Choroid plexus epithelial cell (primary cell): ENCODE data around the gene LGR5.
A peak's percentile ranks its signal among the peaks of the same experiment; 100 is the strongest.

Experiments used
- DNase-seq: peaks from one replicate; pipeline ENCODE4 v3.0.0-alpha.2; 2010; ENCODE audit warnings: low read depth
- H3K4me3 ChIP-seq: 2 replicates; pipeline ENCODE4 v1.5.1; 2011; ENCODE audit warnings: low read depth, mild to moderate bottlenecking, control low read depth, low read length, moderate library complexity
- TF ChIP-seq, protein P1 (sequence below): conservative IDR thresholded peaks from 2 replicates; pipeline ENCODE4 v1.5.1; 2011; ENCODE audit warnings: low read depth, mild to moderate bottlenecking, control low read depth, inconsistent platforms, low read length, moderate library complexity

LGR5 gene

DNA sequence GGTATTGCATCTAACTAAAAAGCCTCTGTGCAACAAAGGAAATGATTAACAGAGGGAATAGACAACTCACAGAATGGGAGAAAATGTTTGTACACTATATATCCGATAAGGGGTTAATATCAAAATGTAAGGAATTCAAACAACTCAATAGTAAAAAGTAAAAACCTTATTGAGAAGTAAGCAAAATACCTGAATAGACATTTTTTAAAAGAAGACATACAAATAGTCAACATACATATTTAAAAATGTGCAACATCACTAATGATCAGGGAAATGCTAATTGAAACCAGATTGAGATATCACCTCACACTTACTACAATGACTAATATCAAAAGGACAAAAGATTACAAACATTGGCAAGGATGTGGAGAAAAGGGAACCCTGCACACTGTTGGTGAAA is 31.9 kb upstream of the LGR5 start:
- TF ChIP-seq, protein P1, sequence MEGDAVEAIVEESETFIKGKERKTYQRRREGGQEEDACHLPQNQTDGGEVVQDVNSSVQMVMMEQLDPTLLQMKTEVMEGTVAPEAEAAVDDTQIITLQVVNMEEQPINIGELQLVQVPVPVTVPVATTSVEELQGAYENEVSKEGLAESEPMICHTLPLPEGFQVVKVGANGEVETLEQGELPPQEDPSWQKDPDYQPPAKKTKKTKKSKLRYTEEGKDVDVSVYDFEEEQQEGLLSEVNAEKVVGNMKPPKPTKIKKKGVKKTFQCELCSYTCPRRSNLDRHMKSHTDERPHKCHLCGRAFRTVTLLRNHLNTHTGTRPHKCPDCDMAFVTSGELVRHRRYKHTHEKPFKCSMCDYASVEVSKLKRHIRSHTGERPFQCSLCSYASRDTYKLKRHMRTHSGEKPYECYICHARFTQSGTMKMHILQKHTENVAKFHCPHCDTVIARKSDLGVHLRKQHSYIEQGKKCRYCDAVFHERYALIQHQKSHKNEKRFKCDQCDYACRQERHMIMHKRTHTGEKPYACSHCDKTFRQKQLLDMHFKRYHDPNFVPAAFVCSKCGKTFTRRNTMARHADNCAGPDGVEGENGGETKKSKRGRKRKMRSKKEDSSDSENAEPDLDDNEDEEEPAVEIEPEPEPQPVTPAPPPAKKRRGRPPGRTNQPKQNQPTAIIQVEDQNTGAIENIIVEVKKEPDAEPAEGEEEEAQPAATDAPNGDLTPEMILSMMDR: no peak
- no peak overlapping the region for H3K4me3 ChIP-seq
- DNase-seq: no peak

DNA sequence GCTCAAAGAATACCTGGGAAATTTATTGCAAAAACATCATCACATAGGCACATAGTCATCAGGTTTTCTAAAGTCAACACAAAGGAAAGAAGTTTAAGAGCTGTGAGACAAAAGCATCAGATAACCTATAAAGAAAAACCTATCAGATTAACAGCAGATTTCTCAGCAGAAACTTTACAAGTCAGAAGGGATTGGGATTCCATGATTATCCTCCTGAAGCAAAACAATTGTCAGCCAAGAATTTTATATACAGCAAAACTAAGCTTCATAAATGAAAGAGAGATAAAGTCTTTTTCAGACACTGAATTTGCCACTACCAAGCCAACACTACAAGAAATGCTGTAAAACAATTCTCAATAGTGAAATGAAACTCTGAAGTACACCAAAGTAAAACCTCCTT is 28.8 kb upstream of the LGR5 start:
- H3K4me3 ChIP-seq: no peak overlapping the region
- TF ChIP-seq, protein P1: no peak
- no peak for DNase-seq

DNA sequence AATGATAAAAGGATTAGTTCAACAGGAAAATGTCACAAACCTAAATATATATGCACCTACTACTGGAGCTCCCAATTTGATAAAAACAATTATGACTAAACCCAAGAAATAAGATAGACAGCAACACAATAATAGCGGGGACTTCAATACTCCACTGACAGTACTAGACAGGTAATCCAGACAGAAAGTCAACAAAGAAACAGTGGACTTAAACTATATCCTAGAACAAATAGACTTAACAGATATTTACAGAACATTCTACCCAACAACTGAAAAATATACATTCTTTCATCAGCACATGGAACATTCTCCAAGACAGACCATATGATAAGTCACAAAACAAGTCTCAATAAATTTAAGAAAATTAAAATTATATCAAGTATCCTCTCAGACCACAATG is 28.0 kb upstream of the LGR5 start:
- no peak for DNase-seq
- TF ChIP-seq, protein P1: no peak
- no peak overlapping the region for H3K4me3 ChIP-seq

DNA sequence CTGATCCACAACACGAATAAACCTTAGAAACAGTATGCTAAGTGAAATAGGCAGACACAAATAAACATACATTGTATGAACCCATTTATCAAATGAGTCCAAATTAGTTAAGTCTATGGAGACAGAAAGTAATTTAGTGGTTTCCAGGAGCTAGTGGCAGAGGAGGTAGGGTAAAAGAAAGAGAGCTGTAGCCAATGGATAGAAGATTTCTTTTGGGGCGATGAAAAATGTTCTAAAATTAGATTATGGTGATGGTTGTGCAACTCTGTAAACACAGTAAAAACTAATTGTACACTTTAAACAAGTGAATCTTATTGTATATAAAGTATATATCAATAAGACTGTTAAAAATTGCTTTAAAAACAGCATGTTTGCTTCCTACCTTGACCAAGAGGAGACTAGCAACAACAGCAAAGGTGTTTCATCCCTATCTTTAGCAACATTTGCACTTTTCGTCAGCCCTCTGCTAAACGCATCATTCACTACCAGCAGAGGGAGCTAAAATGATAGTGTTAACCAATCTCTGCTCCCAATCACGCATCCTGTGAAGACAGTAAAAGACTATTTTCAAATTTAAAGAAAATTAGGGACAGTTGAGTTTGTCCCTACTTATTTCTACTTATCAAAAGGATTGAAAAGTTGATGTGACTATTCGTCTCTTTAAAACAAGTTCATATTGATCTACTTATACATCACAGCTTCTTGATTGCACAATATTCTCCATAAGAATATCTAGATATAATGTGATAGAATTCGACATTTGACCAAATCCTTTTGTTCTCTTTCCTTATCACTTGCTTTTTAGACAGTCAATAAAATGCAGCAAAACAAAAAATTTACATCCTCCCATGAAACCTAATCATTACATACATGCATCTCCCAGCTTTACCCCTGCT is 24.0 kb upstream of the LGR5 start:
- peak; percentile 77 for DNase-seq
- no peak overlapping the region for H3K4me3 ChIP-seq
- TF ChIP-seq, protein P1: peak; percentile 87

DNA sequence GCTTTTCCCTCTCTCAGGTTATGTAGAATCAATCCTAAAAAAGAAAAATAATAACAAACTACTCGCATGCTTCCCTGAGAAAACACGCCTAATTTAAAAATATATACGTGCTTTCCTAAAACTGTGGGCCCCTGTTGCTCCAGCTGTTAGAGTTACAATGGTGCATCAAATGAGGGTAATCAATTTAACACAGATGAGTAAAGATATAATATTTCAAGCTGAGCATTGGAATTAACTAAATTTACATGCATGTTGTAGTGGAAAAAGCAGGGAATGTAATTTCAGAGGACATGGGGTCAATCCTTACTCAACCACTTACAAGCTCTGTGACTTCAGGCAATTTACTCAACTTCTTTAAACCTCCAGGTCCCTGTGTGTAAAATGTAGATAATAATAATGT is 22.4 kb upstream of the LGR5 start:
- H3K4me3 ChIP-seq: no peak overlapping the region
- no peak for DNase-seq
- TF ChIP-seq, protein P1: no peak

DNA sequence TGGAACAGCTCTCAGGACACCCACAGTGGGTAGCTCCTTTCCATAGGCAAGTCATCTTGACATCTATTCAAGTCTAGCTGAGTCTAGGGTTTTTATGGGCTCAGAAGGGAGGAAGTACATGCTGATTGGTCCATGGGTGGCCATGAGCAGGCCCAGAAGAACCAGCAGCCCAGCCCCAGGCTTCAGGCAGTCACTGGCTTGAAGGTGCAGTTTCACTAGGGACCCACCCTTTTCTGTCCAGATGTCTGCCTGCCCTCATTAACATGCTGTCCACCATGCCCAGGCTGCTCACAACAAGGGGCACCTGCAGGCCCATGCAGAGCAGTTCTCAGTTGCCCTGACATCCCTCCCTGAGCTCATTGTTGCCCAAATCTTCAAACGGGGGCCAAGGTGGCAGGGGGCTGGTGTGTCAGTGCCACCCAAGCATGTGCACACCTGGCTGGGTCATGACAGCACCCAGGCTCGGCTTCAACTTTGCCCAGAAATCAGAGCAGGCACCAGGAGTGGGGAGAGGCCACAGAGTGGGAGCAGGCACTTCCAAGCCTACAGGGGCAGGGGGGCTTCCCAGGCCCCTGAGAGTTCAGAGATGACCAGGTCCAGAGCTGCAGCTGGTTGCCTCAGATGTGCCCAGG is 18.7 kb upstream of the LGR5 start:
- no peak for DNase-seq
- TF ChIP-seq, protein P1: no peak
- H3K4me3 ChIP-seq: no peak overlapping the region
